H1 (cell line): ENCODE data around the gene KCNJ16.

Experiments
- ASH2L ChIP-seq: fragments of 200-600, 300-600 bp; sonication (generic); IDR thresholded peaks from one replicate; pipeline ENCODE4 v1.7.1; 2017; ENCODE audit warnings: low read length
- CTBP2 ChIP-seq: IDR thresholded peaks from 2 replicates; pipeline ENCODE4 v1.7.0; 2011; ENCODE audit warnings: borderline replicate concordance, mild to moderate bottlenecking, moderate library complexity, mixed read lengths, low read length; ENCODE audit not compliant: insufficient read depth, insufficient read length
- CTCF ChIP-seq, 3 experiments: IDR thresholded peaks; 1 replicate in 2 of 3; 2 replicates in 1 of 3; pipeline versions ENCODE4 v1.5.1 to v1.6.1; 2011; ENCODE audit warnings: low read length in 3 of 3, mild to moderate bottlenecking in 3 of 3, inconsistent platforms in 2 of 3, low read depth in 1 of 3, moderate library complexity in 1 of 3; ENCODE audit not compliant: insufficient read depth in 1 of 3; ENCODE audit errors: control extremely low read depth in 1 of 3
- EZH2 ChIP-seq: fragments of 200-600 bp; sonication (generic); IDR thresholded peaks from 2 replicates; pipeline ENCODE4 v1.7.1; 2012; ENCODE audit warnings: low read depth, mild to moderate bottlenecking, moderate library complexity, low read length, inconsistent platforms; ENCODE audit not compliant: severe bottlenecking
- GABPA ChIP-seq: IDR thresholded peaks from 2 replicates; pipeline ENCODE4 v1.6.1; 2011; ENCODE audit warnings: mild to moderate bottlenecking, low read length, moderate library complexity, borderline replicate concordance; ENCODE audit not compliant: insufficient read depth
- KDM5A ChIP-seq: fragments of 200-600 bp; IDR thresholded peaks from 2 replicates; pipeline ENCODE4 v1.7.1; 2012; ENCODE audit warnings: mild to moderate bottlenecking, low read length, inconsistent platforms, mixed read lengths
- MAFK ChIP-seq: IDR thresholded peaks from 2 replicates; pipeline ENCODE4 v1.6.1; 2012; ENCODE audit warnings: low read depth, mild to moderate bottlenecking, improper control_type of control experiment, low read length
- POLR2A ChIP-seq, 2 experiments: IDR thresholded peaks; 1 replicate in 1 of 2; 2 replicates in 1 of 2; pipeline ENCODE4 v1.6.1; 2011; ENCODE audit warnings: low read depth in 2 of 2, low read length in 2 of 2, mild to moderate bottlenecking in 2 of 2; ENCODE audit errors: control extremely low read depth in 1 of 2
- SIN3A ChIP-seq, 2 experiments: IDR thresholded peaks in 1 of 2; conservative IDR thresholded peaks in 1 of 2; 2 replicates each; pipeline ENCODE4 v1.6.1; 2011 to 2012; ENCODE audit warnings: low read length in 2 of 2, improper control_type of control experiment in 1 of 2, low read depth in 1 of 2, mild to moderate bottlenecking in 1 of 2
- SRF ChIP-seq: IDR thresholded peaks from 2 replicates; pipeline ENCODE4 v1.6.1; 2011; ENCODE audit warnings: mild to moderate bottlenecking, low read depth, low read length, moderate library complexity
- SUZ12 ChIP-seq: fragments of 200-600 bp; sonication (generic); IDR thresholded peaks from 2 replicates; pipeline ENCODE4 v1.6.1; 2012; ENCODE audit warnings: mild to moderate bottlenecking, inconsistent platforms, low read length, moderate library complexity, mixed read lengths
- TAF1 ChIP-seq: IDR thresholded peaks from 2 replicates; pipeline ENCODE4 v1.6.1; 2011; ENCODE audit warnings: mild to moderate bottlenecking, low read depth, low read length
- TCF12 ChIP-seq: IDR thresholded peaks from 2 replicates; pipeline ENCODE4 v1.6.1; 2011; ENCODE audit warnings: low read depth, mild to moderate bottlenecking, low read length

- no peak for TF ChIP-seq CTCF (IDR thresholded peaks at IDR 0.05; ENCODE audit: control extremely low read depth in 1 of 3, insufficient read depth in 1 of 3, low read depth in 1 of 3, low read length in 3 of 3)
- no peak for TF ChIP-seq TAF1
- no peak for TF ChIP-seq SRF
- no peak for TF ChIP-seq ASH2L
- TF ChIP-seq TCF12, result no peak
- no peak for TF ChIP-seq SIN3A (conservative IDR thresholded peaks at IDR 0.05 in 1 of 2, IDR thresholded peaks at IDR 0.05 in 1 of 2; ENCODE audit: low read depth in 1 of 2, low read length in 2 of 2)
- no peak for TF ChIP-seq SUZ12
- no peak for TF ChIP-seq KDM5A
- no peak for TF ChIP-seq GABPA
- TF ChIP-seq CTBP2, result no peak
- TF ChIP-seq EZH2, result no peak
- no peak for TF ChIP-seq MAFK
- no peak for TF ChIP-seq POLR2A (IDR thresholded peaks at IDR 0.05; ENCODE audit: control extremely low read depth in 1 of 2, low read depth in 2 of 2, low read length in 2 of 2)
Observed at GRCh38 chr17:70123193-70123592, 48.2 kb downstream of the KCNJ16 start.
